Measurements from ENCODE around the gene GPC2.

- TF ChIP-seq, protein P1, sequence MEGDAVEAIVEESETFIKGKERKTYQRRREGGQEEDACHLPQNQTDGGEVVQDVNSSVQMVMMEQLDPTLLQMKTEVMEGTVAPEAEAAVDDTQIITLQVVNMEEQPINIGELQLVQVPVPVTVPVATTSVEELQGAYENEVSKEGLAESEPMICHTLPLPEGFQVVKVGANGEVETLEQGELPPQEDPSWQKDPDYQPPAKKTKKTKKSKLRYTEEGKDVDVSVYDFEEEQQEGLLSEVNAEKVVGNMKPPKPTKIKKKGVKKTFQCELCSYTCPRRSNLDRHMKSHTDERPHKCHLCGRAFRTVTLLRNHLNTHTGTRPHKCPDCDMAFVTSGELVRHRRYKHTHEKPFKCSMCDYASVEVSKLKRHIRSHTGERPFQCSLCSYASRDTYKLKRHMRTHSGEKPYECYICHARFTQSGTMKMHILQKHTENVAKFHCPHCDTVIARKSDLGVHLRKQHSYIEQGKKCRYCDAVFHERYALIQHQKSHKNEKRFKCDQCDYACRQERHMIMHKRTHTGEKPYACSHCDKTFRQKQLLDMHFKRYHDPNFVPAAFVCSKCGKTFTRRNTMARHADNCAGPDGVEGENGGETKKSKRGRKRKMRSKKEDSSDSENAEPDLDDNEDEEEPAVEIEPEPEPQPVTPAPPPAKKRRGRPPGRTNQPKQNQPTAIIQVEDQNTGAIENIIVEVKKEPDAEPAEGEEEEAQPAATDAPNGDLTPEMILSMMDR (IDR thresholded peaks at IDR 0.05), result no peak
- no peak for TF ChIP-seq EZH2phosphoT487 (IDR thresholded peaks at IDR 0.05)
Observed at GRCh38 chr7:100175296-100175935, 1.8 kb downstream of the GPC2 start.
